Panc1 (cell line): Measurements from ENCODE around the gene TCP11L2. TPM values are rescaled to one million over a fixed set of nuclear protein-coding genes. Genes with fewer than 3 reads are reported as not detected.

Experiments
- ATAC-seq: fragments of 200-7000 bp; cut with Tn5 transposase; 2 replicates; pipeline ENCODE4 v1.9.1; 2020; ENCODE audit warnings: mild to moderate bottlenecking, moderate library complexity
- BruUV-seq: library from RNA; stranded (reverse); fragments of 400-500 nt; replicated peaks from 2 replicates; lab custom pipeline; 2021; lab: Mats Ljungman, UMichigan
- CTCF ChIA-PET: fragments of 300-600 bp; sonication (Branson Sonifier 250); formaldehyde crosslinking; loops from one replicate; lab custom pipeline; 2022; ENCODE audit warnings: antibody characterized with exemption; lab: Charles Lee
- POLR2A ChIA-PET: fragments of 300-600 bp; sonication (Branson Sonifier 250); formaldehyde crosslinking; loops from one replicate; lab custom pipeline; 2022; ENCODE audit warnings: antibody characterized with exemption; lab: Charles Lee
- DNase-seq: peaks from one replicate; pipeline ENCODE4 v3.0.0-alpha.2; 2010; ENCODE audit warnings: low read depth, low spot score
- H3K27ac ChIP-seq: 2 replicates; pipeline ENCODE4 v1.5.1; 2011; ENCODE audit warnings: mild to moderate bottlenecking, low read length, inconsistent platforms
- H3K27me3 ChIP-seq: fragments of 200-500 bp; sonication (Bioruptor generic); 2 replicates; pipeline ENCODE4 v1.6.0; 2014; ENCODE audit warnings: low read length, inconsistent platforms; ENCODE audit not compliant: control insufficient read depth, insufficient read depth
- H3K36me3 ChIP-seq: fragments of 200-500 bp; sonication (Bioruptor generic); 2 replicates; pipeline ENCODE4 v1.5.1; 2014; ENCODE audit warnings: inconsistent platforms, mild to moderate bottlenecking, low read length, moderate library complexity; ENCODE audit not compliant: control insufficient read depth, insufficient read depth
- H3K4me1 ChIP-seq: 2 replicates; pipeline ENCODE4 v1.5.1; 2011; ENCODE audit warnings: inconsistent platforms, mild to moderate bottlenecking, low read length, moderate library complexity; ENCODE audit not compliant: control insufficient read depth, insufficient read depth
- H3K4me3 ChIP-seq, 2 experiments: 2 replicates each; pipeline ENCODE4 v1.5.1; 2011 to 2012; ENCODE audit warnings: low read depth in 2 of 2, low read length in 2 of 2, mild to moderate bottlenecking in 2 of 2, inconsistent platforms in 1 of 2, moderate library complexity in 1 of 2
- H3K9me3 ChIP-seq: fragments of 200-500 bp; sonication (Bioruptor generic); 2 replicates; pipeline ENCODE4 v1.5.1; 2014; ENCODE audit warnings: low read depth, mild to moderate bottlenecking, inconsistent platforms, low read length, moderate library complexity; ENCODE audit not compliant: control insufficient read depth, insufficient read depth
- CTCF ChIP-seq: fragments of 450-650 bp; IDR thresholded peaks from 2 replicates; pipeline ENCODE4 v1.5.1; 2017; ENCODE audit warnings: mild to moderate bottlenecking
- POLR2AphosphoS5 ChIP-seq: IDR thresholded peaks from 2 replicates; pipeline ENCODE4 v1.6.1; 2012; ENCODE audit warnings: mild to moderate bottlenecking, low read depth, low read length, moderate library complexity
- REST ChIP-seq, 2 experiments: IDR thresholded peaks; 2 replicates each; pipeline ENCODE4 v1.6.1; 2011 to 2012; ENCODE audit warnings: low read depth in 2 of 2, control low read depth in 1 of 2, low read length in 1 of 2, mild to moderate bottlenecking in 1 of 2, moderate library complexity in 1 of 2; ENCODE audit not compliant: insufficient read depth in 1 of 2
- SIN3A ChIP-seq: IDR thresholded peaks from 2 replicates; pipeline ENCODE4 v1.6.1; 2012; ENCODE audit warnings: low read depth, mild to moderate bottlenecking, low read length, moderate library complexity, borderline replicate concordance; ENCODE audit not compliant: insufficient read depth
- TCF7L2 ChIP-seq: IDR thresholded peaks from 2 replicates; pipeline ENCODE4 v1.6.1; 2011; ENCODE audit warnings: mild to moderate bottlenecking, low read depth, low read length, inconsistent platforms
- in situ Hi-C: cut with HindIII; loops from 2 replicates; pipeline ENCODE4 v1.10.0; 2016; ENCODE audit warnings: low sequenced_read_pairs, low pct_unique_long_range_greater_than_20kb
- intact Hi-C: fragments of 100-400 bp; cut with micrococcal nuclease; formaldehyde crosslinking; loops from one replicate; pipeline ENCODE4 v1.10.0; 2022; ENCODE audit not compliant: unreplicated experiment
- total RNA-seq: library from RNA; stranded (reverse); gene quantifications from one replicate; pipeline ENCODE4 v1.2.1, GENCODE V29; 2021; ENCODE audit not compliant: unreplicated experiment

The TCP11L2 gene
- total RNA-seq, 1 experiment from 2014 or later = 3.5 TPM

GRCh38 chr12:106280106-106280505, 22.4 kb upstream of the TCP11L2 start:
- POLR2A ChIA-PET = no interaction called here
- ATAC-seq (no peak), DNase-seq (no peak)
- no peaks in the 10 kb centered on the region for H3K4me1 ChIP-seq
- H3K27ac ChIP-seq = no peak overlapping the region
- intact Hi-C loops (no loop called here), in situ Hi-C loops (no loop called here)
- TF ChIP-seq CTCF (no peak), TCF7L2 (no peak), SIN3A (no peak), REST (IDR thresholded peaks at IDR 0.05; ENCODE audit: insufficient read depth in 1 of 2, low read depth in 2 of 2, low read length in 1 of 2) (no peak), POLR2AphosphoS5 (no peak)
- CTCF ChIA-PET = interaction anchor here (0.9 kb wide), 1 partner anchor 54 kb away, joined by 3 read pairs; no protein-coding TSS in a partner anchor
- no peaks in the 10 kb centered on the region for H3K36me3 ChIP-seq
- no TSS peak for BruUV-seq
- no peak overlapping the region for H3K4me3 ChIP-seq
- peaks cover 2% of the 10 kb centered on the region; the same call in 1 of the 2 replicates for H3K9me3 ChIP-seq
- no peaks in the 10 kb centered on the region for H3K27me3 ChIP-seq

- H3K4me1 ChIP-seq = no peaks in the 10 kb centered on the region
- TF ChIP-seq TCF7L2 = no peak
- no peak for TF ChIP-seq SIN3A
- no peak for TF ChIP-seq POLR2AphosphoS5
- no TSS peak for BruUV-seq
- POLR2A ChIA-PET = no interaction called here
- no peaks in the 10 kb centered on the region for H3K36me3 ChIP-seq
- no peak for ATAC-seq
- in situ Hi-C loops = no loop called here
- peaks cover 2% of the 10 kb centered on the region; the same call in 1 of the 2 replicates for H3K9me3 ChIP-seq
- intact Hi-C loops = no loop called here
- DNase-seq = no peak
- H3K4me3 ChIP-seq = no peak overlapping the region
- H3K27ac ChIP-seq = no peak overlapping the region
- no peaks in the 10 kb centered on the region for H3K27me3 ChIP-seq
- CTCF ChIA-PET = no interaction called here
Measured at GRCh38 chr12:106281056-106281782, 21.3 kb upstream of the TCP11L2 start.

- H3K9me3 ChIP-seq = peaks cover 2% of the 10 kb centered on the region; the same call in 1 of the 2 replicates
- no TSS peak for BruUV-seq
- intact Hi-C loops (loop anchor here (2.0 kb wide), 1 partner anchor 55 kb away; no protein-coding TSS in a partner anchor), in situ Hi-C loops (no loop called here)
- ChIA-PET POLR2A (no interaction called here), CTCF (interaction anchor here (1.0 kb wide), 1 partner anchor 55 kb away, joined by 4 read pairs; no protein-coding TSS in a partner anchor)
- no peaks in the 10 kb centered on the region for H3K27me3 ChIP-seq
- ATAC-seq = no peak
- H3K36me3 ChIP-seq = no peaks in the 10 kb centered on the region
- no peak for DNase-seq
- H3K4me1 ChIP-seq = no peaks in the 10 kb centered on the region
- TF ChIP-seq SIN3A (no peak), POLR2AphosphoS5 (no peak), CTCF (no peak), REST (IDR thresholded peaks at IDR 0.05; ENCODE audit: insufficient read depth in 1 of 2, low read depth in 2 of 2, low read length in 1 of 2) (no peak), TCF7L2 (no peak)
- no peak overlapping the region for H3K4me3 ChIP-seq
- no peak overlapping the region for H3K27ac ChIP-seq
Measured at GRCh38 chr12:106281804-106282203, 20.7 kb upstream of the TCP11L2 start.
